DMS153 treated with DMSO at 0.1 percent for 48 hours (cell line): ENCODE data around the gene CDH4.
"Not testable (repeated sequence)": the region's sequence is repeated elsewhere in the genome, so short reads cannot be mapped to it uniquely, and the experiment has no call there.

ENCODE experiments used
- DNase-seq: peaks from one replicate; lab custom pipeline; 2025; ENCODE audit not compliant: unreplicated experiment; lab: John Stamatoyannopoulos, UW

Gene CDH4

GRCh38 chr20:61975407-61976129 lies 723.5 kb downstream of the CDH4 start:
- no peak for DNase-seq

GRCh38 chr20:61976263-61976643 lies 724.2 kb downstream of the CDH4 start:
- DNase-seq = no peak

GRCh38 chr20:61976644-61977418 lies 724.8 kb downstream of the CDH4 start:
- no peak for DNase-seq

GRCh38 chr20:61977419-61977786 lies 725.3 kb downstream of the CDH4 start:
- DNase-seq = no peak

GRCh38 chr20:61978491-61978890 lies 726.4 kb downstream of the CDH4 start:
- no peak for DNase-seq

GRCh38 chr20:61979090-61979489 lies 727.0 kb downstream of the CDH4 start:
- DNase-seq = no peak

- DNase-seq = no peak
Observed at GRCh38 chr20:61979701-61980635, 727.9 kb downstream of the CDH4 start.

GRCh38 chr20:61980647-61981583 lies 728.9 kb downstream of the CDH4 start:
- DNase-seq = no peak

GRCh38 chr20:61981691-61982090 lies 729.6 kb downstream of the CDH4 start:
- not testable (repeated sequence) for DNase-seq

- no peak for DNase-seq
Observed at GRCh38 chr20:61982191-61982950, 730.3 kb downstream of the CDH4 start.

GRCh38 chr20:61982951-61983315 lies 730.9 kb downstream of the CDH4 start:
- DNase-seq = no peak

- no peak for DNase-seq
Observed at GRCh38 chr20:61983965-61984364, 731.9 kb downstream of the CDH4 start.

- DNase-seq = not testable (repeated sequence)
Observed at GRCh38 chr20:61984431-61984830, 732.4 kb downstream of the CDH4 start.

- no peak for DNase-seq
Observed at GRCh38 chr20:61985096-61985495, 733.0 kb downstream of the CDH4 start.

- DNase-seq = no peak
Observed at GRCh38 chr20:61986762-61987321, 734.8 kb downstream of the CDH4 start.

- DNase-seq = no peak
Observed at GRCh38 chr20:61988665-61989064, 736.6 kb downstream of the CDH4 start.

GRCh38 chr20:61989741-61990140 lies 737.7 kb downstream of the CDH4 start:
- no peak for DNase-seq
